ENCODE results near the gene CCDC142. TPM values are rescaled to one million over a fixed set of nuclear protein-coding genes. Genes with fewer than 3 reads are reported as not detected.

CCDC142 gene
- total and polyA plus RNA-seq, 9 of the 15 experiments (the other 6 are each of a cell fraction or from before 2014, with no cell fraction given): 0.55 to 11.7 (median 7.2) TPM

- H3K4me3 ChIP-seq: peak overlapping the region; percentile 41
- BruUV-seq (replicated peaks): TSS peak; percentile 80
- H2AFZ ChIP-seq (ENCODE audit: low read depth, low read length): peak overlapping the region; percentile 98
- WGBS (ENCODE audit: insufficient coverage, low coverage, missing lambda C conversion rate): 37% methylated on average over 10 of the region's 14 CpGs
- no peaks in the 10 kb centered on the region for H4K20me1 ChIP-seq (replicated peaks; ENCODE audit: control insufficient read depth, insufficient read depth, low read length)
- FAIRE-seq (no peak), ATAC-seq (peak; percentile 24), DNase-seq (ENCODE audit: extremely low read depth in 1 of 4, low spot score in 3 of 4) (peak in 2 of 4 experiments; percentile 44 to 49)
- no peaks in the 10 kb centered on the region for H3K27me3 ChIP-seq (ENCODE audit: control insufficient read depth in 2 of 2, insufficient read depth in 2 of 2, low read length in 2 of 2)
- intact Hi-C loops (cut with micrococcal nuclease): no loop called here
- H3K9me1 ChIP-seq (ENCODE audit: control insufficient read depth, insufficient read depth, low read length): no peaks in the 10 kb centered on the region
- H3K9me3 ChIP-seq (replicated peaks; ENCODE audit: control insufficient read depth, insufficient read depth, low read depth, low read length): no peaks in the 10 kb centered on the region
- peak overlapping the region; percentile 65 to 94 for H3K9ac ChIP-seq (ENCODE audit: insufficient read depth in 1 of 2, low read depth in 2 of 2, low read length in 2 of 2)
- peak overlapping the region; percentile 87 for H3K4me2 ChIP-seq (ENCODE audit: insufficient read depth, low read length)
- peaks cover 22 to 45% of the 10 kb centered on the region in 2 experiments; a peak in 4 of 5 replicates for H3K4me1 ChIP-seq (replicated peaks in 1 of 2; ENCODE audit: control insufficient read depth in 2 of 2, insufficient read depth in 2 of 2, low read length in 2 of 2)
- POLR2A ChIA-PET: interaction anchor here (0.5 to 1.7 kb wide), 7 partner anchors 10 to 613 kb away, joined by 3 to 9 read pairs (median 5); partner anchors contain the start of gene INO80B
- H3K27ac ChIP-seq (ENCODE audit: extremely low read depth, low read depth, low read length): peak overlapping the region; percentile 46; the same call in 2 of the 3 replicates
- H3K36me3 ChIP-seq (ENCODE audit: control insufficient read depth, insufficient read depth, low read length): no peaks in the 10 kb centered on the region
- in situ Hi-C loops (cut with MboI): no loop called here
- no peaks in the 10 kb centered on the region for H3K79me2 ChIP-seq (ENCODE audit: control insufficient read depth, insufficient read depth, low read length)
- CTCF ChIA-PET (ENCODE audit: low intra/inter-chr PET ratio): no interaction called here
- TF ChIP-seq TGIF2 (CRISPR knock-in tag; IDR thresholded peaks at IDR 0.05) (no peak), TEAD2 (tag; IDR thresholded peaks at IDR 0.05) (no peak), KDM2B (CRISPR knock-in tag; IDR thresholded peaks at IDR 0.05) (no peak), SRSF1 (IDR thresholded peaks at IDR 0.05; ENCODE audit: low read depth, low read length) (no peak), PRDM10 (IDR thresholded peaks at IDR 0.05; ENCODE audit: partially characterized antibody) (peak; percentile 48), TAF7 (tag; IDR thresholded peaks at IDR 0.05) (peak; percentile 10; the same call in 1 of the 2 replicates), TRIM25 (IDR thresholded peaks at IDR 0.05; ENCODE audit: borderline replicate concordance) (0 out of 2 replicates have a peak, but pooled peaks have one; percentile 64), HNRNPUL1 (IDR thresholded peaks at IDR 0.05; ENCODE audit: low read length) (no peak), MAZ (CRISPR knock-in tag; conservative IDR thresholded peaks at IDR 0.05 in 1 of 2, IDR thresholded peaks at IDR 0.05 in 1 of 2) (0 out of 4 replicates have a peak, but pooled peaks of 1 of the 2 experiments have one; percentile 60), CBFA2T3 (IDR thresholded peaks at IDR 0.05) (no peak), SMARCE1 (IDR thresholded peaks at IDR 0.05) (peak; percentile 35; the same call in 1 of the 2 replicates), NR1H2 (CRISPR knock-in tag; IDR thresholded peaks at IDR 0.05) (no peak)
- TF ChIP-seq, protein P1, sequence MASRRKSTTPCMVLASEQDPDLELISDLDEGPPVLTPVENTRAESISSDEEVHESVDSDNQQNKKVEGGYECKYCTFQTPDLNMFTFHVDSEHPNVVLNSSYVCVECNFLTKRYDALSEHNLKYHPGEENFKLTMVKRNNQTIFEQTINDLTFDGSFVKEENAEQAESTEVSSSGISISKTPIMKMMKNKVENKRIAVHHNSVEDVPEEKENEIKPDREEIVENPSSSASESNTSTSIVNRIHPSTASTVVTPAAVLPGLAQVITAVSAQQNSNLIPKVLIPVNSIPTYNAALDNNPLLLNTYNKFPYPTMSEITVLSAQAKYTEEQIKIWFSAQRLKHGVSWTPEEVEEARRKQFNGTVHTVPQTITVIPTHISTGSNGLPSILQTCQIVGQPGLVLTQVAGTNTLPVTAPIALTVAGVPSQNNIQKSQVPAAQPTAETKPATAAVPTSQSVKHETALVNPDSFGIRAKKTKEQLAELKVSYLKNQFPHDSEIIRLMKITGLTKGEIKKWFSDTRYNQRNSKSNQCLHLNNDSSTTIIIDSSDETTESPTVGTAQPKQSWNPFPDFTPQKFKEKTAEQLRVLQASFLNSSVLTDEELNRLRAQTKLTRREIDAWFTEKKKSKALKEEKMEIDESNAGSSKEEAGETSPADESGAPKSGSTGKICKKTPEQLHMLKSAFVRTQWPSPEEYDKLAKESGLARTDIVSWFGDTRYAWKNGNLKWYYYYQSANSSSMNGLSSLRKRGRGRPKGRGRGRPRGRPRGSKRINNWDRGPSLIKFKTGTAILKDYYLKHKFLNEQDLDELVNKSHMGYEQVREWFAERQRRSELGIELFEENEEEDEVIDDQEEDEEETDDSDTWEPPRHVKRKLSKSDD (conservative IDR thresholded peaks at IDR 0.05; ENCODE audit: low read length): no peak
Measured at GRCh38 chr2:74439803-74440377, 42.9 kb downstream of the CCDC142 start.

Data from K562 (cell line).